Stomach smooth muscle (tissue), 2 donors: ENCODE measurements around the gene ALDH4A1.
A peak's percentile ranks its signal among the peaks of the same experiment; 100 is the strongest.

ENCODE experiments used
- H3K27ac ChIP-seq: one replicate; pipeline ENCODE4 v1.7.0; 2013; ENCODE audit warnings: mild to moderate bottlenecking, low read length, inconsistent platforms
- H3K27me3 ChIP-seq, 2 donors: one replicate each; pipeline ENCODE4 v1.7.0; 2013; ENCODE audit warnings: low read length in 2 of 2; ENCODE audit not compliant: insufficient read depth in 2 of 2, control insufficient read depth in 1 of 2
- H3K36me3 ChIP-seq, 2 donors: one replicate each; pipeline ENCODE4 v1.7.0; 2013; ENCODE audit warnings: low read length in 2 of 2; ENCODE audit not compliant: control insufficient read depth in 2 of 2, insufficient read depth in 2 of 2
- H3K4me1 ChIP-seq: one replicate; pipeline ENCODE4 v1.7.0; 2013; ENCODE audit warnings: low read length; ENCODE audit not compliant: control insufficient read depth, insufficient read depth
- H3K4me3 ChIP-seq, 2 donors: one replicate each; pipeline ENCODE4 v1.7.0; 2013; ENCODE audit warnings: low read length in 2 of 2
- H3K9ac ChIP-seq, 2 donors: one replicate each; pipeline ENCODE4 v1.7.0; 2013; ENCODE audit warnings: low read length in 2 of 2, mild to moderate bottlenecking in 1 of 2
- H3K9me3 ChIP-seq, 2 donors: one replicate each; pipeline ENCODE4 v1.7.0; 2013; ENCODE audit warnings: low read length in 2 of 2; ENCODE audit not compliant: control insufficient read depth in 2 of 2
- donor health status: healthy.
- donor health status: Pancreatic carcinoma.

The ALDH4A1 gene

GRCh38 chr1:18921516-18922251, 19.3 kb upstream of the ALDH4A1 start:
- peak overlapping the region; percentile 35 to 81 for H3K9ac ChIP-seq
- H3K36me3 ChIP-seq: peaks cover 2 to 10% of the 10 kb centered on the region in 2 donors
- no peaks in the 10 kb centered on the region for H3K9me3 ChIP-seq
- peak overlapping the region; percentile 2 to 61 for H3K4me3 ChIP-seq
- no peaks in the 10 kb centered on the region for H3K27me3 ChIP-seq
- H3K27ac ChIP-seq: peak overlapping the region; percentile 92
- H3K4me1 ChIP-seq: peaks cover 47% of the 10 kb centered on the region

GRCh38 chr1:18920931-18921330, 18.6 kb upstream of the ALDH4A1 start:
- H3K9ac ChIP-seq: no peak overlapping the region
- peaks cover 41% of the 10 kb centered on the region for H3K4me1 ChIP-seq
- peaks cover 5 to 14% of the 10 kb centered on the region in 2 donors for H3K36me3 ChIP-seq
- peak overlapping the region; percentile 92 for H3K27ac ChIP-seq
- no peaks in the 10 kb centered on the region for H3K9me3 ChIP-seq
- no peak overlapping the region for H3K4me3 ChIP-seq
- no peaks in the 10 kb centered on the region for H3K27me3 ChIP-seq

GRCh38 chr1:18919956-18920355, 17.6 kb upstream of the ALDH4A1 start:
- no peak overlapping the region for H3K27ac ChIP-seq
- H3K9me3 ChIP-seq: no peaks in the 10 kb centered on the region
- no peak overlapping the region for H3K9ac ChIP-seq
- no peak overlapping the region for H3K4me3 ChIP-seq
- H3K36me3 ChIP-seq: peaks cover 5 to 18% of the 10 kb centered on the region in 2 donors
- H3K27me3 ChIP-seq: no peaks in the 10 kb centered on the region
- peaks cover 43% of the 10 kb centered on the region for H3K4me1 ChIP-seq

GRCh38 chr1:18919197-18919905, 17.0 kb upstream of the ALDH4A1 start:
- Histone ChIP-seq H3K4me3 (no peak overlapping the region), H3K27me3 (no peaks in the 10 kb centered on the region), H3K9ac (no peak overlapping the region), H3K36me3 (peaks cover 5 to 18% of the 10 kb centered on the region in 2 donors), H3K9me3 (no peaks in the 10 kb centered on the region), H3K27ac (no peak overlapping the region), H3K4me1 (peaks cover 39% of the 10 kb centered on the region)

GRCh38 chr1:18918417-18918816, 16.1 kb upstream of the ALDH4A1 start:
- Histone ChIP-seq H3K4me1 (peaks cover 35% of the 10 kb centered on the region), H3K27me3 (no peaks in the 10 kb centered on the region), H3K4me3 (no peak overlapping the region), H3K9me3 (no peaks in the 10 kb centered on the region), H3K9ac (no peak overlapping the region), H3K27ac (no peak overlapping the region), H3K36me3 (peaks cover 5 to 18% of the 10 kb centered on the region in 2 donors)

- no peaks in the 10 kb centered on the region for H3K27me3 ChIP-seq
- no peak overlapping the region for H3K4me3 ChIP-seq
- H3K4me1 ChIP-seq: peaks cover 34% of the 10 kb centered on the region
- no peak overlapping the region for H3K27ac ChIP-seq
- H3K9ac ChIP-seq: no peak overlapping the region
- H3K36me3 ChIP-seq: peaks cover 5 to 18% of the 10 kb centered on the region in 2 donors
- no peaks in the 10 kb centered on the region for H3K9me3 ChIP-seq
Measured at GRCh38 chr1:18917071-18917799, 14.9 kb upstream of the ALDH4A1 start.

- H3K9ac ChIP-seq: no peak overlapping the region
- H3K36me3 ChIP-seq: peaks cover 14 to 25% of the 10 kb centered on the region in 2 donors
- no peaks in the 10 kb centered on the region for H3K9me3 ChIP-seq
- no peak overlapping the region for H3K27ac ChIP-seq
- H3K4me3 ChIP-seq: no peak overlapping the region
- no peaks in the 10 kb centered on the region for H3K27me3 ChIP-seq
- H3K4me1 ChIP-seq: peaks cover 19% of the 10 kb centered on the region
Measured at GRCh38 chr1:18915341-18915740, 13.0 kb upstream of the ALDH4A1 start.

- Histone ChIP-seq H3K36me3 (peaks cover 29 to 41% of the 10 kb centered on the region in 2 donors), H3K9me3 (no peaks in the 10 kb centered on the region), H3K4me3 (peak overlapping the region; percentile 12 to 29), H3K27ac (no peak overlapping the region), H3K4me1 (peaks cover 21% of the 10 kb centered on the region), H3K27me3 (no peaks in the 10 kb centered on the region), H3K9ac (peak overlapping the region in 1 of 2 donors; percentile 23)
Measured at GRCh38 chr1:18913065-18913835, 10.9 kb upstream of the ALDH4A1 start.

- Histone ChIP-seq H3K36me3 (peaks cover 29 to 39% of the 10 kb centered on the region in 2 donors), H3K9ac (peak overlapping the region in 1 of 2 donors; percentile 21), H3K9me3 (no peaks in the 10 kb centered on the region)
Measured at GRCh38 chr1:18912550-18912949, 10.2 kb upstream of the ALDH4A1 start.

More at GRCh38 chr1:18912550-18912949, 10.2 kb upstream of the ALDH4A1 start:
- no peaks in the 10 kb centered on the region for H3K27me3 ChIP-seq
- no peak overlapping the region for H3K4me3 ChIP-seq
- H3K27ac ChIP-seq: no peak overlapping the region
- peaks cover 26% of the 10 kb centered on the region for H3K4me1 ChIP-seq
